ENCODE data around the gene PTPDC1.

The PTPDC1 gene

DNA sequence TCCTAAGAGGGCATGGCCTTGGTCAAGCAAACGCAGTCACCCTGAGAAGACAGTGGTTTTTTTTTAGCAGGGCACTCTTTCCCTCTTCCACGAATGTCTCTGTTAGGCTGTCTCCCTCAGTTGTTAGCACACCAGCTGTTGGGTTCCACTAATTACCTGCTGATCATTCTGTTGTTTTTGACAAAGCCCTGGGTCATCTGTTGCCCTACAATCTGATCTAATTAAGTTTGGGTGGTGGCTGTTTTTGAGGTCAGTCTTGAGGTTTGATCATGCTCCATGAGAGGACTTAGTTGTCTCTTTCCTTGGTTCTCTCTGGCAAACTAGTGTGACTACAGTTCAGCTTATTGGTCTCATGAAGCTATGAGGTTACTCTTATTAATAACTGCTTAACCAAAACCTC, 5.0 kb upstream of the PTPDC1 start:
- Histone ChIP-seq H2AK5ac (ENCODE audit: low read length, severe bottlenecking) (no peak overlapping the region), H4K8ac (ENCODE audit: low read length) (no peak overlapping the region), H3K4me1 (ENCODE audit: control insufficient read depth, insufficient read depth, low read depth, low read length) (peaks cover under 1% of the 10 kb centered on the region), H3K36me3 (ENCODE audit: control insufficient read depth in 1 of 2, insufficient read depth in 2 of 2, low read depth in 1 of 2, low read length in 2 of 2) (peaks cover 11 to 26% of the 10 kb centered on the region in 2 experiments), H3K18ac (ENCODE audit: low read depth in 1 of 2, low read length in 2 of 2) (no peak overlapping the region), H3K79me1 (replicated peaks; ENCODE audit: low read length, poor library complexity, severe bottlenecking) (peaks cover 7% of the 10 kb centered on the region), H2BK15ac (ENCODE audit: low read depth, poor library complexity, severe bottlenecking) (no peak overlapping the region), H3K4ac (ENCODE audit: low read depth in 1 of 2, low read length in 2 of 2) (no peak overlapping the region), H4K91ac (ENCODE audit: low read length) (no peak overlapping the region), H3K9ac (ENCODE audit: low read length) (no peak overlapping the region), H3K4me2 (ENCODE audit: low read length, poor library complexity, severe bottlenecking) (no peak overlapping the region), H3K9me3 (ENCODE audit: control insufficient read depth, low read length) (no peaks in the 10 kb centered on the region), H3K23ac (ENCODE audit: low read length in 2 of 2) (no peak overlapping the region), H2AFZ (ENCODE audit: low read depth, low read length) (no peak overlapping the region), H3K27ac (ENCODE audit: low read length, poor library complexity, severe bottlenecking) (no peak overlapping the region), H2BK120ac (ENCODE audit: low read depth, low read length) (no peak overlapping the region), H3K4me3 (ENCODE audit: insufficient read depth in 1 of 2, low read depth in 1 of 2, low read length in 2 of 2) (no peak overlapping the region), H3K27me3 (ENCODE audit: control insufficient read depth in 1 of 2, insufficient read depth in 1 of 2, low read length in 2 of 2) (no peaks in the 10 kb centered on the region), H2BK5ac (ENCODE audit: low read depth, low read length, poor library complexity, severe bottlenecking) (no peak overlapping the region), H3K14ac (ENCODE audit: low read length in 2 of 2) (no peak overlapping the region), H2BK12ac (ENCODE audit: low read length in 2 of 2) (no peak overlapping the region)
- DNase-seq, result no peak
- 92% methylated on average over 2 of the region's 2 CpGs for WGBS

- H2BK15ac ChIP-seq (ENCODE audit: low read depth, poor library complexity, severe bottlenecking), result no peak overlapping the region
- no peak overlapping the region for H3K23ac ChIP-seq (ENCODE audit: low read length in 2 of 2)
- H3K36me3 ChIP-seq (ENCODE audit: control insufficient read depth in 1 of 2, insufficient read depth in 2 of 2, low read depth in 1 of 2, low read length in 2 of 2), result peaks cover 4 to 19% of the 10 kb centered on the region in 2 experiments
- no peak overlapping the region for H2BK12ac ChIP-seq (ENCODE audit: low read length in 2 of 2)
- DNase-seq, result no peak
- WGBS, result 94% methylated on average over 2 of the region's 2 CpGs
- H3K4me1 ChIP-seq (ENCODE audit: control insufficient read depth, insufficient read depth, low read depth, low read length), result peaks cover 5% of the 10 kb centered on the region
- no peak overlapping the region for H3K18ac ChIP-seq (ENCODE audit: low read depth in 1 of 2, low read length in 2 of 2)
- no peak overlapping the region for H2BK120ac ChIP-seq (ENCODE audit: low read depth, low read length)
- H2AFZ ChIP-seq (ENCODE audit: low read depth, low read length), result no peak overlapping the region
- no peak overlapping the region for H3K4ac ChIP-seq (ENCODE audit: low read depth in 1 of 2, low read length in 2 of 2)
- no peak overlapping the region for H3K14ac ChIP-seq (ENCODE audit: low read length in 2 of 2)
- H2BK5ac ChIP-seq (ENCODE audit: low read depth, low read length, poor library complexity, severe bottlenecking), result no peak overlapping the region
- no peak overlapping the region for H4K8ac ChIP-seq (ENCODE audit: low read length)
- no peak overlapping the region for H2AK5ac ChIP-seq (ENCODE audit: low read length, severe bottlenecking)
- no peak overlapping the region for H4K91ac ChIP-seq (ENCODE audit: low read length)
- H3K9me3 ChIP-seq (ENCODE audit: control insufficient read depth, low read length), result no peaks in the 10 kb centered on the region
- no peak overlapping the region for H3K4me2 ChIP-seq (ENCODE audit: low read length, poor library complexity, severe bottlenecking)
- H3K79me1 ChIP-seq (replicated peaks; ENCODE audit: low read length, poor library complexity, severe bottlenecking), result peaks cover 7% of the 10 kb centered on the region
- no peak overlapping the region for H3K27ac ChIP-seq (ENCODE audit: low read length, poor library complexity, severe bottlenecking)
- no peak overlapping the region for H3K9ac ChIP-seq (ENCODE audit: low read length)
- H3K4me3 ChIP-seq (ENCODE audit: insufficient read depth in 1 of 2, low read depth in 1 of 2, low read length in 2 of 2), result no peak overlapping the region
- no peaks in the 10 kb centered on the region for H3K27me3 ChIP-seq (ENCODE audit: control insufficient read depth in 1 of 2, insufficient read depth in 1 of 2, low read length in 2 of 2)
These were observed 4.0 kb upstream of the PTPDC1 start for GRCh38 chr9:94080249-94080648.

GRCh38 chr9:94081435-94081834, 2.8 kb upstream of the PTPDC1 start:
- Histone ChIP-seq H4K8ac (ENCODE audit: low read length) (no peak overlapping the region), H4K91ac (ENCODE audit: low read length) (no peak overlapping the region), H2BK120ac (ENCODE audit: low read depth, low read length) (no peak overlapping the region), H3K9ac (ENCODE audit: low read length) (no peak overlapping the region), H3K4me2 (ENCODE audit: low read length, poor library complexity, severe bottlenecking) (no peak overlapping the region), H3K14ac (ENCODE audit: low read length in 2 of 2) (no peak overlapping the region), H3K18ac (ENCODE audit: low read depth in 1 of 2, low read length in 2 of 2) (no peak overlapping the region), H3K4me1 (ENCODE audit: control insufficient read depth, insufficient read depth, low read depth, low read length) (peaks cover 7% of the 10 kb centered on the region), H3K27ac (ENCODE audit: low read length, poor library complexity, severe bottlenecking) (no peak overlapping the region), H2BK5ac (ENCODE audit: low read depth, low read length, poor library complexity, severe bottlenecking) (no peak overlapping the region), H3K4me3 (ENCODE audit: insufficient read depth in 1 of 2, low read depth in 1 of 2, low read length in 2 of 2) (no peak overlapping the region), H2BK15ac (ENCODE audit: low read depth, poor library complexity, severe bottlenecking) (no peak overlapping the region), H3K79me1 (replicated peaks; ENCODE audit: low read length, poor library complexity, severe bottlenecking) (peaks cover 7% of the 10 kb centered on the region), H2AFZ (ENCODE audit: low read depth, low read length) (no peak overlapping the region), H3K4ac (ENCODE audit: low read depth in 1 of 2, low read length in 2 of 2) (no peak overlapping the region), H2BK12ac (ENCODE audit: low read length in 2 of 2) (no peak overlapping the region), H3K27me3 (ENCODE audit: control insufficient read depth in 1 of 2, insufficient read depth in 1 of 2, low read length in 2 of 2) (no peaks in the 10 kb centered on the region), H3K9me3 (ENCODE audit: control insufficient read depth, low read length) (no peaks in the 10 kb centered on the region), H2AK5ac (ENCODE audit: low read length, severe bottlenecking) (no peak overlapping the region), H3K23ac (ENCODE audit: low read length in 2 of 2) (no peak overlapping the region), H3K36me3 (ENCODE audit: control insufficient read depth in 1 of 2, insufficient read depth in 2 of 2, low read depth in 1 of 2, low read length in 2 of 2) (peaks cover 4 to 19% of the 10 kb centered on the region in 2 experiments)
- DNase-seq, result no peak
- whole genome bisulfite sequencing, result 89% methylated on average over 4 of the region's 4 CpGs

DNA sequence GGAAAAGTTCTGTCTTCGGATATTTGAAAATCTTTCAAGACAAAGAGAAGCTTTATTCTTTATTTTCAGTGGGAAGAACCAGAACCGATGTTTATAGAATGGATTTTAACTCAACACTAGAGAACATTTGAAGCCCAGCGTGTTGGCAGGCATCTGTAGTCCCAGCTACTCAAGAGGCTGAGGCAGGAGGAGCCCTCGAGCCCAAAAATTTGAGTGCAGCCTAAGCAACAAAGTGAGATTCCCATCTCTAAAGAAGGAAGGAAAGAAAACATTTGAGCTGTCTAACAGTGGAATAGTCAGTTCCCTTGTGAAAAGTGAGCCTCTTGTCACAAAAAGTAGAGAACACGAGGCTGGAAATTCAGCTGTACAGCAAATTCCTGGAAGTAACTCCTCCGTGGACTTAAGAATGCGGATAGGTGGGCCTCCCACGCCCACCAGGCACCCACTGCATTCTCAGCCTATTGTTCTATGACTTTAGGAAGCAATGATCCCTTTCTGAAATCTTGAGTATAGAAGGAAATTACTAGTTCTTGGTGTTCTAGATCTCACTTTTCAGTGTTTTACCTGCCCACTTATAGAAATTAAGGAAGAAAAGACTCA, 2.3 kb upstream of the PTPDC1 start:
- no peak overlapping the region for H3K4me3 ChIP-seq (ENCODE audit: insufficient read depth in 1 of 2, low read depth in 1 of 2, low read length in 2 of 2)
- 94% methylated on average over 6 of the region's 8 CpGs for WGBS
- no peak overlapping the region for H2AK5ac ChIP-seq (ENCODE audit: low read length, severe bottlenecking)
- no peak overlapping the region for H4K8ac ChIP-seq (ENCODE audit: low read length)
- H3K23ac ChIP-seq (ENCODE audit: low read length in 2 of 2), result no peak overlapping the region
- H3K27ac ChIP-seq (ENCODE audit: low read length, poor library complexity, severe bottlenecking), result no peak overlapping the region
- H3K4me2 ChIP-seq (ENCODE audit: low read length, poor library complexity, severe bottlenecking), result no peak overlapping the region
- peaks cover 7% of the 10 kb centered on the region for H3K79me1 ChIP-seq (replicated peaks; ENCODE audit: low read length, poor library complexity, severe bottlenecking)
- no peak overlapping the region for H2BK15ac ChIP-seq (ENCODE audit: low read depth, poor library complexity, severe bottlenecking)
- no peak overlapping the region for H4K91ac ChIP-seq (ENCODE audit: low read length)
- H2BK120ac ChIP-seq (ENCODE audit: low read depth, low read length), result no peak overlapping the region
- H3K9me3 ChIP-seq (ENCODE audit: control insufficient read depth, low read length), result no peaks in the 10 kb centered on the region
- H2AFZ ChIP-seq (ENCODE audit: low read depth, low read length), result no peak overlapping the region
- peaks cover 4 to 19% of the 10 kb centered on the region in 2 experiments for H3K36me3 ChIP-seq (ENCODE audit: control insufficient read depth in 1 of 2, insufficient read depth in 2 of 2, low read depth in 1 of 2, low read length in 2 of 2)
- no peak overlapping the region for H3K14ac ChIP-seq (ENCODE audit: low read length in 2 of 2)
- H3K4ac ChIP-seq (ENCODE audit: low read depth in 1 of 2, low read length in 2 of 2), result no peak overlapping the region
- no peak overlapping the region for H2BK5ac ChIP-seq (ENCODE audit: low read depth, low read length, poor library complexity, severe bottlenecking)
- H3K27me3 ChIP-seq (ENCODE audit: control insufficient read depth in 1 of 2, insufficient read depth in 1 of 2, low read length in 2 of 2), result no peaks in the 10 kb centered on the region
- H3K18ac ChIP-seq (ENCODE audit: low read depth in 1 of 2, low read length in 2 of 2), result no peak overlapping the region
- H3K4me1 ChIP-seq (ENCODE audit: control insufficient read depth, insufficient read depth, low read depth, low read length), result peaks cover 7% of the 10 kb centered on the region
- DNase-seq, result no peak
- no peak overlapping the region for H2BK12ac ChIP-seq (ENCODE audit: low read length in 2 of 2)
- no peak overlapping the region for H3K9ac ChIP-seq (ENCODE audit: low read length)
